Measurements from ENCODE around the gene CPNE1. TPM values are rescaled to one million over a fixed set of nuclear protein-coding genes. Genes with fewer than 3 reads are reported as not detected.

Gene CPNE1
- total RNA-seq, 4 donors from 2014 or later, result 84.9 to 201 (median 127) TPM

- Histone ChIP-seq H3K36me3 (no peaks in the 10 kb centered on the region), H3K9me3 (no peaks in the 10 kb centered on the region), H3K27ac (no peak overlapping the region), H3K4me1 (peaks cover 0 to 18% (median 15%) of the 10 kb centered on the region in 4 donors), H3K27me3 (no peaks in the 10 kb centered on the region), H3K4me3 (no peak overlapping the region)
- TF ChIP-seq CTCF (IDR thresholded peaks at IDR 0.05), result no peak
- no peak for TF ChIP-seq POLR2A (IDR thresholded peaks at IDR 0.05)
- DNase-seq, result peak in 1 of 3 donors; percentile 35
Observed at GRCh38 chr20:35603695-35604448, 60.8 kb downstream of the CPNE1 start.

- DNase-seq, result peak in 1 of 3 donors; percentile 33
Observed at GRCh38 chr20:35602851-35603495, 61.7 kb downstream of the CPNE1 start.

DNA sequence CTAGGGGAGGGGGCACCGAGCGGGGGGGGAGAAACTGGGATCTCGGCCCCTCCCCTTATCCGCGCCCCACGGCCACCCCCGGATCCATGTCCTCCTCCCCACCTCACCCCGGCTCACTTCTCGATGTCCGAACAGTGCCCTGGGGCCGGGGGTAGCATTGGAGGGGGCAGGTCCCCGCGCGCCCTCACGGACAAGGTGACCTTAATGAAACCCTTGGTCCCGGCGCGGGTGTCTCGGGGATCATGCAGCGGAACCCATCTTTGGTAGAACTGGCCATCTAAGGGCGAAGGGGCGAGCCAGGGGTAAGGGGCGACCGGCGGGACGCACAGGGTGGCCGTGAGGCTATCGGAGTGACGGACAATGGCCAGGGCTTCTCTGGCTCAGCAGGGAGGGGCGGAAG, 62.7 kb downstream of the CPNE1 start:
- Histone ChIP-seq H3K27ac (peak overlapping the region in 1 of 4 donors; percentile 57), H3K4me1 (peaks cover 0 to 18% (median 15%) of the 10 kb centered on the region in 4 donors), H3K27me3 (no peaks in the 10 kb centered on the region), H3K9me3 (no peaks in the 10 kb centered on the region), H3K36me3 (no peaks in the 10 kb centered on the region), H3K4me3 (peak overlapping the region; percentile 26 to 63 (median 56))
- DNase-seq, result no peak
- TF ChIP-seq POLR2A (IDR thresholded peaks at IDR 0.05) (no peak), CTCF (IDR thresholded peaks at IDR 0.05) (no peak)

More at GRCh38 chr20:35602851-35603495, 61.7 kb downstream of the CPNE1 start:
- H3K9me3 ChIP-seq, result no peaks in the 10 kb centered on the region
- no peaks in the 10 kb centered on the region for H3K36me3 ChIP-seq
- H3K4me3 ChIP-seq, result no peak overlapping the region
- no peak for TF ChIP-seq CTCF (IDR thresholded peaks at IDR 0.05)
- no peak for TF ChIP-seq POLR2A (IDR thresholded peaks at IDR 0.05)
- no peaks in the 10 kb centered on the region for H3K27me3 ChIP-seq
- H3K4me1 ChIP-seq, result peaks cover 0 to 18% (median 15%) of the 10 kb centered on the region in 4 donors
- no peak overlapping the region for H3K27ac ChIP-seq

- peak in 5 of 6 experiments; percentile 6 to 55 (median 48) for TF ChIP-seq CTCF (IDR thresholded peaks at IDR 0.05)
- no peak for TF ChIP-seq POLR2A (IDR thresholded peaks at IDR 0.05)
- Histone ChIP-seq H3K27ac (peak overlapping the region in 1 of 4 donors; percentile 57), H3K9me3 (no peaks in the 10 kb centered on the region), H3K27me3 (no peaks in the 10 kb centered on the region), H3K4me1 (peaks cover 0 to 18% (median 15%) of the 10 kb centered on the region in 4 donors), H3K4me3 (peak overlapping the region; percentile 26 to 63 (median 56)), H3K36me3 (no peaks in the 10 kb centered on the region)
- DNase-seq, result peak; percentile 70 to 90 (median 82)
Observed at GRCh38 chr20:35600993-35601973, 63.4 kb downstream of the CPNE1 start.

All from Peyer's patch (tissue), 4 donors.